PC-9 (cell line): ENCODE measurements around the gene TPTE.
"Not testable (repeated sequence)": the region's sequence is repeated elsewhere in the genome, so short reads cannot be mapped to it uniquely, and the experiment has no call there.

Experiments
- EZH2 ChIP-seq: fragments of 200-600 bp; sonication (generic); IDR thresholded peaks from 2 replicates; pipeline ENCODE4 v1.8.0; 2017; ENCODE audit warnings: antibody characterized with exemption, low read depth
- TF ChIP-seq, protein P1 (sequence below): fragments of 200-600 bp; sonication (generic); conservative IDR thresholded peaks from 2 replicates; pipeline ENCODE4 v1.6.1; 2017; ENCODE audit warnings: mixed run types, antibody characterized with exemption, mild to moderate bottlenecking, moderate library complexity

DNA sequence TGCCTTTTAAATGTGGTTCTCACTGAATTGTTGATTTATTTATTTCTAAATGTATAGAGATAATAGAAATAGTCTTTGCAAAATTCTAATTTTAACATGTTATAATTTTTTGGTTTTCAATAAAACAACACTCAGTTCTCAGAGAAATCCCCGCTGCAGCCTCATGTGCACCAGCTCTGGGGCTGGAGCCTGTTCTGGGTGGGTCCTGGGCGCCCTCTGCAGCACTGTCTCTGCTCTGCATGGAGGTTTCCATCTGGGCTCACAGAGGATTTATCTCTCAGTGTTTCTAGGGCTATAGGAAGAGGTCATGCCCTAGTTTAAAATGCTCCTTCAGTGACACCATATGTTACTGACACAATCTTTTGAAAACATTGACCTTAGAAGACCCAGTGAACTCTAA, 128.9 kb downstream of the TPTE start:
- TF ChIP-seq, protein P1, sequence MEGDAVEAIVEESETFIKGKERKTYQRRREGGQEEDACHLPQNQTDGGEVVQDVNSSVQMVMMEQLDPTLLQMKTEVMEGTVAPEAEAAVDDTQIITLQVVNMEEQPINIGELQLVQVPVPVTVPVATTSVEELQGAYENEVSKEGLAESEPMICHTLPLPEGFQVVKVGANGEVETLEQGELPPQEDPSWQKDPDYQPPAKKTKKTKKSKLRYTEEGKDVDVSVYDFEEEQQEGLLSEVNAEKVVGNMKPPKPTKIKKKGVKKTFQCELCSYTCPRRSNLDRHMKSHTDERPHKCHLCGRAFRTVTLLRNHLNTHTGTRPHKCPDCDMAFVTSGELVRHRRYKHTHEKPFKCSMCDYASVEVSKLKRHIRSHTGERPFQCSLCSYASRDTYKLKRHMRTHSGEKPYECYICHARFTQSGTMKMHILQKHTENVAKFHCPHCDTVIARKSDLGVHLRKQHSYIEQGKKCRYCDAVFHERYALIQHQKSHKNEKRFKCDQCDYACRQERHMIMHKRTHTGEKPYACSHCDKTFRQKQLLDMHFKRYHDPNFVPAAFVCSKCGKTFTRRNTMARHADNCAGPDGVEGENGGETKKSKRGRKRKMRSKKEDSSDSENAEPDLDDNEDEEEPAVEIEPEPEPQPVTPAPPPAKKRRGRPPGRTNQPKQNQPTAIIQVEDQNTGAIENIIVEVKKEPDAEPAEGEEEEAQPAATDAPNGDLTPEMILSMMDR, result peak; percentile 44; the same call in 1 of the 2 replicates
- not testable (repeated sequence) for TF ChIP-seq EZH2
